Fibroblast of lung (primary cell): Measurements from ENCODE around the gene ENC1. TPM values are rescaled to one million over a fixed set of nuclear protein-coding genes. Genes with fewer than 3 reads are reported as not detected.

Source experiments
- DNase-seq, 2 donors: peaks; one replicate each; pipeline versions ENCODE4 v3.0.0 to v3.0.0-alpha.2; 2010; ENCODE audit warnings: low read depth in 2 of 2
- H2AFZ ChIP-seq: 2 replicates; pipeline ENCODE4 v1.5.1; 2012; ENCODE audit warnings: low read length, control low read depth, inconsistent platforms
- H3K27ac ChIP-seq: 2 replicates; pipeline ENCODE4 v1.5.1; 2011; ENCODE audit warnings: low read length, control low read depth; ENCODE audit not compliant: insufficient read depth
- H3K27me3 ChIP-seq: 2 replicates; pipeline ENCODE4 v1.5.1; 2011; ENCODE audit warnings: mild to moderate bottlenecking, low read length; ENCODE audit not compliant: control insufficient read depth, insufficient read depth
- H3K36me3 ChIP-seq: 2 replicates; pipeline ENCODE4 v1.5.1; 2011; ENCODE audit warnings: low read length; ENCODE audit not compliant: control insufficient read depth, insufficient read depth
- H3K4me1 ChIP-seq: 2 replicates; pipeline ENCODE4 v1.5.1; 2011; ENCODE audit warnings: low read length; ENCODE audit not compliant: control insufficient read depth, insufficient read depth; ENCODE audit errors: extremely low read depth
- H3K4me2 ChIP-seq: 2 replicates; pipeline ENCODE4 v1.5.1; 2011; ENCODE audit warnings: low read length, control low read depth; ENCODE audit not compliant: insufficient read depth; ENCODE audit errors: extremely low read depth
- H3K4me3 ChIP-seq, 4 experiments: fragments of 200-600 bp in 1 of 4; sonication (generic) in 1 of 4; replicated peaks in 1 of 4; 2 replicates each; pipeline ENCODE4 v1.5.1; 2011 to 2016; ENCODE audit warnings: low read length in 4 of 4, low read depth in 3 of 4, mild to moderate bottlenecking in 3 of 4, control low read depth in 2 of 4, inconsistent platforms in 1 of 4, mixed read lengths in 1 of 4; ENCODE audit not compliant: insufficient read depth in 1 of 4; ENCODE audit errors: control extremely low read depth in 1 of 4
- H3K79me2 ChIP-seq: 2 replicates; pipeline ENCODE4 v1.5.1; 2012; ENCODE audit warnings: mild to moderate bottlenecking, low read length, inconsistent platforms; ENCODE audit not compliant: control insufficient read depth, insufficient read depth
- H3K9ac ChIP-seq: 2 replicates; pipeline ENCODE4 v1.5.1; 2011; ENCODE audit warnings: mild to moderate bottlenecking, low read length, control low read depth; ENCODE audit not compliant: insufficient read depth
- H3K9me3 ChIP-seq: 2 replicates; pipeline ENCODE4 v1.5.1; 2012; ENCODE audit warnings: low read depth, low read length; ENCODE audit not compliant: control insufficient read depth, insufficient read depth
- H4K20me1 ChIP-seq: 2 replicates; pipeline ENCODE4 v1.5.1; 2011; ENCODE audit warnings: low read length; ENCODE audit not compliant: control insufficient read depth, insufficient read depth; ENCODE audit errors: extremely low read depth
- EZH2 ChIP-seq: IDR thresholded peaks from 2 replicates; pipeline ENCODE4 v1.5.1; 2012; ENCODE audit warnings: low read length, control low read depth, mild to moderate bottlenecking; ENCODE audit errors: missing control alignments
- polyA plus RNA-seq, 2 donors: library from polyadenylated mRNA; depleted of rRNA in 1 of 2; stranded (reverse) in 1 of 2; unstranded in 1 of 2; fragments of >200 nt; gene quantifications; 2 replicates each; pipeline ENCODE4 v1.2.1, GENCODE V29; 2011 to 2012; ENCODE audit warnings: missing spikeins in 1 of 2
- total RNA-seq: library from RNA; depleted of rRNA; stranded (reverse); fragments of >200 nt; gene quantifications from 2 replicates; pipeline ENCODE4 v1.2.1, GENCODE V29; 2014
- TF ChIP-seq, protein P1 (sequence below), 2 donors: IDR thresholded peaks in 1 of 2; conservative IDR thresholded peaks in 1 of 2; 1 replicate in 1 of 2; 2 replicates in 1 of 2; pipeline ENCODE4 v1.5.1; 2011 to 2012; ENCODE audit warnings: low read length in 2 of 2, control low read depth in 1 of 2, inconsistent platforms in 1 of 2, low read depth in 1 of 2, mild to moderate bottlenecking in 1 of 2

ENC1 gene
- total and polyA plus RNA-seq, 2 donors (not counting 1 experiment from before 2014, with no cell fraction given) = 3.5 to 15.4 TPM

DNA sequence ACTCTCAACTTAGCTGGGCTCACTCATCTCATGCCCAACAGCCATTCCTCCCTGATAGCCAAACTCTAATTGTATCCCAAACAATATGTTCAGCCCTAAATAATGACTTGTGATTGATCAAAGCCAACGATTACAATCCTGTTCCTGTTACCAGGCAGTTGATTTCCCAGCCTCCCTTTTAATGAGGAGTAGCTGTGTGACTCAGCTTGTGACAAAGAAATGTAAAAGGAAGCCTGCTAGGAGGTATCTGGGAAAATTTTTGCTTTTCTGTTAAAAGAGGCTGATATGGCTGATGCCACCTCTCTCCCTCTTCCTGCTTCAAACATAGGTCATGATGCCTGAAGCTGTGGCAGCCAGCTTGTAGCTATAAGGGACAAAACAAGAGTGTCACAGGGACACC lies 19.6 kb upstream of the ENC1 start:
- H3K4me3 ChIP-seq = no peak overlapping the region
- no peak overlapping the region for H3K27ac ChIP-seq
- no peak for DNase-seq
- no peaks in the 10 kb centered on the region for H3K4me1 ChIP-seq
- H3K27me3 ChIP-seq = no peaks in the 10 kb centered on the region
- H3K9ac ChIP-seq = no peak overlapping the region
- no peak overlapping the region for H2AFZ ChIP-seq
- no peaks in the 10 kb centered on the region for H3K36me3 ChIP-seq
- no peak for TF ChIP-seq EZH2
- TF ChIP-seq, protein P1, sequence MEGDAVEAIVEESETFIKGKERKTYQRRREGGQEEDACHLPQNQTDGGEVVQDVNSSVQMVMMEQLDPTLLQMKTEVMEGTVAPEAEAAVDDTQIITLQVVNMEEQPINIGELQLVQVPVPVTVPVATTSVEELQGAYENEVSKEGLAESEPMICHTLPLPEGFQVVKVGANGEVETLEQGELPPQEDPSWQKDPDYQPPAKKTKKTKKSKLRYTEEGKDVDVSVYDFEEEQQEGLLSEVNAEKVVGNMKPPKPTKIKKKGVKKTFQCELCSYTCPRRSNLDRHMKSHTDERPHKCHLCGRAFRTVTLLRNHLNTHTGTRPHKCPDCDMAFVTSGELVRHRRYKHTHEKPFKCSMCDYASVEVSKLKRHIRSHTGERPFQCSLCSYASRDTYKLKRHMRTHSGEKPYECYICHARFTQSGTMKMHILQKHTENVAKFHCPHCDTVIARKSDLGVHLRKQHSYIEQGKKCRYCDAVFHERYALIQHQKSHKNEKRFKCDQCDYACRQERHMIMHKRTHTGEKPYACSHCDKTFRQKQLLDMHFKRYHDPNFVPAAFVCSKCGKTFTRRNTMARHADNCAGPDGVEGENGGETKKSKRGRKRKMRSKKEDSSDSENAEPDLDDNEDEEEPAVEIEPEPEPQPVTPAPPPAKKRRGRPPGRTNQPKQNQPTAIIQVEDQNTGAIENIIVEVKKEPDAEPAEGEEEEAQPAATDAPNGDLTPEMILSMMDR (conservative IDR thresholded peaks at IDR 0.05 in 1 of 2, IDR thresholded peaks at IDR 0.05 in 1 of 2; ENCODE audit: low read depth in 1 of 2, low read length in 2 of 2) = no peak
- no peak overlapping the region for H3K4me2 ChIP-seq
- H4K20me1 ChIP-seq = no peaks in the 10 kb centered on the region
- no peaks in the 10 kb centered on the region for H3K9me3 ChIP-seq
- no peaks in the 10 kb centered on the region for H3K79me2 ChIP-seq

DNA sequence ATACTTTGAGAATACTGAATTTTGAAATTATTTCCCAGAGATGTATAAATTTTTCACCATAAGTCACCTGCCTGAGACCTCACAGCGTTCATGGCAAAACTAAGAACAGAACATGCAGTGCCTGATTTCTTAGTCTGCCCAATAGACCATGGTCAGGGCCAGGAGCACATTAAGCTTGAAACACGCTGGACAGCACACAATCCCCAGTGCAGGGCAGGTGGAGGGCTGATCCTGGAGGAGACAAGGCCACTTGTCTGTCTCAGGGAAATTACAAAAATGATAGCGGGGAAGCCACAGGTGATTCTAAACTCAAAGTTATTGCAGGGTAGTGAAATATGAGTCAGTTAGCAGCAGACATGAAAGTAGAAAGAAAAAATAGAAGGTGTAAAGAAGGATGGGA lies 18.6 kb upstream of the ENC1 start:
- TF ChIP-seq, protein P1 (conservative IDR thresholded peaks at IDR 0.05 in 1 of 2, IDR thresholded peaks at IDR 0.05 in 1 of 2; ENCODE audit: low read depth in 1 of 2, low read length in 2 of 2) = no peak
- TF ChIP-seq EZH2 = no peak
- Histone ChIP-seq H3K9ac (no peak overlapping the region), H4K20me1 (no peaks in the 10 kb centered on the region), H3K4me2 (no peak overlapping the region), H3K27ac (no peak overlapping the region), H3K9me3 (no peaks in the 10 kb centered on the region), H3K79me2 (no peaks in the 10 kb centered on the region), H3K36me3 (no peaks in the 10 kb centered on the region), H2AFZ (no peak overlapping the region), H3K4me1 (no peaks in the 10 kb centered on the region), H3K4me3 (no peak overlapping the region), H3K27me3 (no peaks in the 10 kb centered on the region)
- no peak for DNase-seq

DNA sequence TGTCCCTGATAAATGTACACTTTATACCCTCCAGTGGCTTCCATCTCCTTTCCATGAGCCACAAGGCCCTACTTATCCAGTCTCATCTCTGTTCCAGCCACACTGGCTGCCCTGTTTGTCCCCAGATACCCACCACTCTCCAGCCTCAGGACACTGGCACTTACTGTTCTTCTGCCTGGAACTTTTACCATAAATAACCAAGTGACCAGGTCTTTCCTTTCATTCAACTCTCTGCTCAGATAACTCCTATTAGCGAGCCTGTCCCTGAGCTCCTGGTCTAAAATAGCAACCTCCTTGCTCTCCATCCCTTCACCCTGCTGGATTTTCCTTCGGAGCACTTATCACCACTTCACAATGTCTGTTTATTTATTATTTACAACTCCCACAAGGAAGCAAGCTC lies 16.6 kb upstream of the ENC1 start:
- TF ChIP-seq EZH2 = no peak
- TF ChIP-seq, protein P1 (conservative IDR thresholded peaks at IDR 0.05 in 1 of 2, IDR thresholded peaks at IDR 0.05 in 1 of 2; ENCODE audit: low read depth in 1 of 2, low read length in 2 of 2) = no peak
- H2AFZ ChIP-seq = no peak overlapping the region
- no peak overlapping the region for H3K4me2 ChIP-seq
- no peak overlapping the region for H3K27ac ChIP-seq
- no peaks in the 10 kb centered on the region for H3K4me1 ChIP-seq
- H3K79me2 ChIP-seq = no peaks in the 10 kb centered on the region
- H3K4me3 ChIP-seq = no peak overlapping the region
- H3K27me3 ChIP-seq = no peaks in the 10 kb centered on the region
- H3K36me3 ChIP-seq = no peaks in the 10 kb centered on the region
- H3K9ac ChIP-seq = no peak overlapping the region
- no peaks in the 10 kb centered on the region for H3K9me3 ChIP-seq
- no peaks in the 10 kb centered on the region for H4K20me1 ChIP-seq
- no peak for DNase-seq
